ENCODE results near the gene MXD3. TPM values are rescaled to one million over a fixed set of nuclear protein-coding genes. Genes with fewer than 3 reads are reported as not detected.
A peak's percentile ranks its signal among the peaks of the same experiment; 100 is the strongest.

Gene MXD3
- total and polyA plus RNA-seq, 2 of the 4 experiments (the other 2 are of a cell fraction) = 7.3 to 12.9 TPM

GRCh38 chr5:177349362-177349647, 37.6 kb upstream of the MXD3 start:
- H4K8ac ChIP-seq (ENCODE audit: low read depth in 2 of 2, low read length in 2 of 2) = no peak overlapping the region
- H2BK5ac ChIP-seq (ENCODE audit: low read depth, low read length, poor library complexity, severe bottlenecking) = no peak overlapping the region
- H4K91ac ChIP-seq (ENCODE audit: insufficient read depth, low read depth, low read length) = no peak overlapping the region
- H4K20me1 ChIP-seq (ENCODE audit: insufficient read depth, low read length) = peaks cover 12% of the 10 kb centered on the region
- peaks cover 40 to 46% of the 10 kb centered on the region in 2 experiments for H3K79me1 ChIP-seq (ENCODE audit: low read depth in 1 of 2, low read length in 2 of 2)
- H3K27me3 ChIP-seq (ENCODE audit: control insufficient read depth, insufficient read depth, low read length) = no peaks in the 10 kb centered on the region
- H3K9ac ChIP-seq (ENCODE audit: low read depth, low read length) = no peak overlapping the region
- no peaks in the 10 kb centered on the region for H3K9me3 ChIP-seq (ENCODE audit: control insufficient read depth, insufficient read depth, low read length)
- no peak overlapping the region for H3K4me3 ChIP-seq (ENCODE audit: insufficient read depth, low read depth, low read length)
- H3K27ac ChIP-seq (ENCODE audit: insufficient read depth, low read length) = no peak overlapping the region
- BruUV-seq (replicated peaks) = TSS peak; percentile 27
- in situ Hi-C loops (cut with MboI; ENCODE audit: low sequenced_read_pairs) (no loop called here), dilution Hi-C loops (cut with HindIII; ENCODE audit: low sequenced_read_pairs, unreplicated experiment) (no loop called here), intact Hi-C loops (cut with micrococcal nuclease) (no loop called here)
- ATAC-seq (ENCODE audit: low read depth) (no peak), DNase-seq (no peak)
- TF ChIP-seq CTCF (conservative IDR thresholded peaks at IDR 0.05; ENCODE audit: low read depth, low read length) = no peak
- TF ChIP-seq RAD21 (IDR thresholded peaks at IDR 0.05; ENCODE audit: low read length) = no peak
- TF ChIP-seq MAZ (IDR thresholded peaks at IDR 0.05; ENCODE audit: borderline replicate concordance, low read depth, low read length) = no peak
- TF ChIP-seq FOS (IDR thresholded peaks at IDR 0.05; ENCODE audit: low read depth, low read length) = no peak
- TF ChIP-seq USF2 (IDR thresholded peaks at IDR 0.05; ENCODE audit: low read depth, low read length) = no peak
- TF ChIP-seq MXI1 (IDR thresholded peaks at IDR 0.05; ENCODE audit: borderline replicate concordance, low read depth, low read length) = no peak
- POLR2A ChIA-PET (ENCODE audit: unreplicated experiment) = no interaction called here
- H3K4me1 ChIP-seq (ENCODE audit: control insufficient read depth, insufficient read depth, low read length) = peaks cover 24% of the 10 kb centered on the region
- H2AK9ac ChIP-seq (replicated peaks; ENCODE audit: low read depth, low read length, poor library complexity) = no peak overlapping the region
- no peak overlapping the region for H3K56ac ChIP-seq (ENCODE audit: extremely low read depth, insufficient read depth, low read length)
- no peak overlapping the region for H4K5ac ChIP-seq (ENCODE audit: low read depth, low read length)
- H3K36me3 ChIP-seq (ENCODE audit: control insufficient read depth, insufficient read depth, low read length) = peaks cover 7% of the 10 kb centered on the region; the same call in 1 of the 2 replicates
- no peak overlapping the region for H3K18ac ChIP-seq (ENCODE audit: low read depth, low read length)
- no peak overlapping the region for H3K14ac ChIP-seq (replicated peaks; ENCODE audit: low read depth, low read length)
- H3K4ac ChIP-seq (ENCODE audit: low read depth, low read length) = no peak overlapping the region
- H3K4me2 ChIP-seq (ENCODE audit: low read depth, low read length) = no peak overlapping the region; the same call in 1 of the 2 replicates
- WGBS, 2 experiments (ENCODE audit: extremely low coverage in 2 of 2, insufficient read length in 1 of 2) = 80% methylated on average over 1 of the region's 3 CpGs; no CpG with 5 or more reads in 1 of the 2 experiments
- H3K9me1 ChIP-seq (ENCODE audit: insufficient read depth, low read length) = peaks cover 10% of the 10 kb centered on the region; the same call in 1 of the 2 replicates
- no peak overlapping the region for H3K23ac ChIP-seq (ENCODE audit: low read depth, low read length)
- no peak overlapping the region for H2AK5ac ChIP-seq (ENCODE audit: low read depth, low read length)
- H2BK20ac ChIP-seq (ENCODE audit: low read depth, low read length) = no peak overlapping the region
- H2BK120ac ChIP-seq (ENCODE audit: low read depth, low read length) = no peak overlapping the region
- no peak overlapping the region for H2BK15ac ChIP-seq (ENCODE audit: low read depth, low read length)
- CTCF ChIA-PET = interaction anchor here (0.7 to 0.9 kb wide), 2 partner anchors 20 to 114 kb away, joined by 4 to 7 read pairs; no protein-coding TSS in a partner anchor
- H2AFZ ChIP-seq (replicated peaks; ENCODE audit: low read length, poor library complexity) = no peak overlapping the region
